Fibroblast of the aortic adventitia (primary cell): ENCODE data around the gene NTPCR. TPM values are rescaled to one million over a fixed set of nuclear protein-coding genes. Genes with fewer than 3 reads are reported as not detected.
A peak's percentile ranks its signal among the peaks of the same experiment; 100 is the strongest.

Experiments
- DNase-seq: peaks from one replicate; pipeline ENCODE4 v3.0.0-alpha.2; 2010; ENCODE audit warnings: low read depth
- H3K4me3 ChIP-seq: 2 replicates; pipeline ENCODE4 v1.5.1; 2011; ENCODE audit warnings: low read depth, mild to moderate bottlenecking, control low read depth, low read length, moderate library complexity
- CTCF ChIP-seq: IDR thresholded peaks from 2 replicates; pipeline ENCODE4 v1.5.1; 2011; ENCODE audit warnings: mild to moderate bottlenecking, low read length, control low read depth, inconsistent platforms; ENCODE audit not compliant: insufficient read depth
- total RNA-seq: library from RNA; depleted of rRNA; stranded (reverse); fragments of >200 nt; gene quantifications from 2 replicates; pipeline ENCODE4 v1.2.3, GENCODE V29; 2012; ENCODE audit warnings: low replicate concordance

NTPCR gene
- total RNA-seq, 1 donor = 19.7 TPM

GRCh38 chr1:232949636-232950196 is 695 bp upstream of the NTPCR start:
- no peak for TF ChIP-seq CTCF
- DNase-seq = no peak

GRCh38 chr1:232951180-232951579 is 769 bp downstream of the NTPCR start:
- H3K4me3 ChIP-seq = peak overlapping the region; percentile 75
- no peak for TF ChIP-seq CTCF
- DNase-seq = no peak

More at GRCh38 chr1:232949636-232950196, 695 bp upstream of the NTPCR start:
- H3K4me3 ChIP-seq = peak overlapping the region; percentile 75

- peak overlapping the region; percentile 75 for H3K4me3 ChIP-seq
- DNase-seq = no peak
- no peak for TF ChIP-seq CTCF
Observed at GRCh38 chr1:232951605-232952004, 1.2 kb downstream of the NTPCR start.

GRCh38 chr1:232952514-232953499 is 2.4 kb downstream of the NTPCR start:
- DNase-seq = peak; percentile 45

GRCh38 chr1:232954594-232955365 is 4.4 kb downstream of the NTPCR start:
- no peak overlapping the region for H3K4me3 ChIP-seq
- no peak for DNase-seq
- TF ChIP-seq CTCF = no peak

More at GRCh38 chr1:232952514-232953499, 2.4 kb downstream of the NTPCR start:
- peak; percentile 61 for TF ChIP-seq CTCF
- H3K4me3 ChIP-seq = no peak overlapping the region

GRCh38 chr1:232956081-232956480 is 5.7 kb downstream of the NTPCR start:
- H3K4me3 ChIP-seq = no peak overlapping the region
- TF ChIP-seq CTCF = no peak
- no peak for DNase-seq
